Body of pancreas (tissue), 4 donors: ENCODE data around the gene EML4.

ENCODE experiments used
- CTCF ChIP-seq, 7 experiments: fragments of 450-650 bp in 4 of 7; fragments of 200-600 bp in 3 of 7; sonication (generic) in 3 of 7; IDR thresholded peaks; one replicate each; pipeline ENCODE4 v1.5.1; 2016 to 2019; ENCODE audit warnings: antibody characterized with exemption in 7 of 7
- POLR2A ChIP-seq, 3 donors: fragments of 450-650 bp; IDR thresholded peaks; one replicate each; pipeline ENCODE4 v1.6.1; 2016; ENCODE audit warnings: antibody characterized with exemption in 3 of 3, mild to moderate bottlenecking in 2 of 3

GRCh38 chr2:42245396-42245795 lies 76.2 kb downstream of the EML4 start:
- TF ChIP-seq CTCF (IDR thresholded peaks at IDR 0.05) (no peak), POLR2A (IDR thresholded peaks at IDR 0.05) (no peak)
